Activated CD8-positive, alpha-beta T cell treated with anti-CD3 and anti-CD28 coated beads for 36 hours (primary cell): ENCODE measurements around the gene KLHL29. TPM values are rescaled to one million over a fixed set of nuclear protein-coding genes. Genes with fewer than 3 reads are reported as not detected.

ENCODE experiments used
- ATAC-seq: fragments of 200-7000 bp; cut with Tn5 transposase; one replicate; pipeline ENCODE4 v1.10.0; 2021; ENCODE audit warnings: mild to moderate bottlenecking, moderate library complexity
- CTCF ChIA-PET: fragments of 350-600 bp; sonication (Branson Sonifier 250); formaldehyde crosslinking; loops from one replicate; lab custom pipeline; 2021; ENCODE audit warnings: antibody characterized with exemption; lab: Charles Lee
- POLR2A ChIA-PET: fragments of 350-600 bp; sonication (Branson Sonifier 250); formaldehyde crosslinking; loops from one replicate; lab custom pipeline; 2021; ENCODE audit warnings: antibody characterized with exemption; lab: Charles Lee
- DNase-seq: peaks from one replicate; pipeline ENCODE4 v3.0.0-alpha.2; 2020
- H3K27ac Mint-ChIP-seq: one replicate; pipeline ENCODE4 v1.8.0; 2021; ENCODE audit warnings: mild to moderate bottlenecking, mixed read lengths
- H3K27me3 Mint-ChIP-seq: one replicate; pipeline ENCODE4 v1.8.0; 2021; ENCODE audit warnings: mixed read lengths
- H3K36me3 Mint-ChIP-seq: one replicate; pipeline ENCODE4 v1.8.0; 2021; ENCODE audit warnings: low read depth, mixed read lengths
- H3K4me1 Mint-ChIP-seq: one replicate; pipeline ENCODE4 v1.8.0; 2021; ENCODE audit warnings: low read depth, mixed read lengths
- H3K4me3 Mint-ChIP-seq: one replicate; pipeline ENCODE4 v1.8.0; 2021; ENCODE audit warnings: mild to moderate bottlenecking, moderate library complexity, mixed read lengths
- H3K9me3 Mint-ChIP-seq: one replicate; pipeline ENCODE4 v1.8.0; 2021; ENCODE audit warnings: mixed read lengths
- CTCF ChIP-seq: fragments of 200-600 bp; IDR thresholded peaks from one replicate; pipeline ENCODE4 v1.8.0; 2022; ENCODE audit warnings: antibody characterized with exemption, mild to moderate bottlenecking
- intact Hi-C: fragments of 100-400 bp; cut with micrococcal nuclease; formaldehyde crosslinking; loops from one replicate; pipeline ENCODE4 v1.10.0; 2022
- total RNA-seq, 2 experiments: library from RNA; stranded (reverse); gene quantifications; one replicate each; pipeline ENCODE4 v1.2.3, GENCODE V29; 2021

Gene KLHL29
- total RNA-seq, 2 experiments from 2014 or later = 1.0 to 1.2 TPM

DNA sequence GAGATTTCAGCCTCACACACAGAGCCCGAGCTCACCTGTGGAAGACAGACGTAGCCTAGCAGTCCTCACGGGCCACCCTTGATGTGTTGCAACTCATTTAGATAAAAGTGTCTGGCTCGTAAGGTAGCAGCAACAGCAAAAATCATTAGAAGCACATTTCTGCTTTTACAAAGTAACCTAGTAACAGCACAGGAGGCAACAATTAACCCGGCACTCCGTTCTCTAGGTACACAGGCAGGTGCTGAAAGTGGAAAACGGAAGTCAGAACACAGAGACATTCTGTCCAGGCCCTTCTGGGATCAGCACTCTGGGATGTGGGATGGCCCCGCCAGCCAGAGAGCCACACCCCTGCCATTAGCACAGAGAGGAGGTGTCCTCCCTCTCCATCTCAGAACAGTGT, 99.3 kb downstream of the KLHL29 start:
- CTCF ChIA-PET = no interaction called here
- no peak for TF ChIP-seq CTCF

DNA sequence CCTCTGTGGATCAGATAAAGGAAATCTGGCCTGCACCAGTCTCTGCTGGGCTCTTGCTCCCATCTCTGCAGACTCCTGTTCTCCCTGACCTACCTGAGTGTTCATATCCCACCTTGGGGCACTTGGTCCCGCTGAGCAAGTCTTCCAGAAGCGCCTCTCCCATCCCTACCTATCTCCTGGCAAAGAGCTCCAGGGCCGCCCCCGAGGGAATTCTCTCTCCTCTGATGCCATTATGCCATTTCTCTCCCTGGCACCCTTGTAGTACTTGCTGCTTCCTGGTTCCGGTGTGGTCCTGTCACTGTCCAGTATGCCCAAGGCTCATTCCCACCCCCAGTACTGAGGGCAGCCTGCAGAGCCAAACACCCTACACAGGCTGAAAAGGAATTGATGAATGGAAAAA, 99.8 kb downstream of the KLHL29 start:
- CTCF ChIA-PET = no interaction called here
- Mint-ChIP-seq H3K4me3 (no peak overlapping the region), H3K4me1 (peaks cover 21% of the 10 kb centered on the region), H3K9me3 (no peaks in the 10 kb centered on the region), H3K27ac (no peak overlapping the region), H3K36me3 (no peaks in the 10 kb centered on the region), H3K27me3 (peaks cover 9% of the 10 kb centered on the region)
- TF ChIP-seq CTCF = no peak
- intact Hi-C loops = no loop called here
- ATAC-seq (no peak), DNase-seq (no peak)
- POLR2A ChIA-PET = no interaction called here

More for the DNA sequence above, 99.3 kb downstream of the KLHL29 start:
- no peak overlapping the region for H3K4me3 Mint-ChIP-seq
- no peaks in the 10 kb centered on the region for H3K36me3 Mint-ChIP-seq
- POLR2A ChIA-PET = no interaction called here
- peaks cover 6% of the 10 kb centered on the region for H3K27me3 Mint-ChIP-seq
- no peak for ATAC-seq
- no peaks in the 10 kb centered on the region for H3K9me3 Mint-ChIP-seq
- intact Hi-C loops = no loop called here
- no peak for DNase-seq
- H3K27ac Mint-ChIP-seq = no peak overlapping the region
- peaks cover 16% of the 10 kb centered on the region for H3K4me1 Mint-ChIP-seq

DNA sequence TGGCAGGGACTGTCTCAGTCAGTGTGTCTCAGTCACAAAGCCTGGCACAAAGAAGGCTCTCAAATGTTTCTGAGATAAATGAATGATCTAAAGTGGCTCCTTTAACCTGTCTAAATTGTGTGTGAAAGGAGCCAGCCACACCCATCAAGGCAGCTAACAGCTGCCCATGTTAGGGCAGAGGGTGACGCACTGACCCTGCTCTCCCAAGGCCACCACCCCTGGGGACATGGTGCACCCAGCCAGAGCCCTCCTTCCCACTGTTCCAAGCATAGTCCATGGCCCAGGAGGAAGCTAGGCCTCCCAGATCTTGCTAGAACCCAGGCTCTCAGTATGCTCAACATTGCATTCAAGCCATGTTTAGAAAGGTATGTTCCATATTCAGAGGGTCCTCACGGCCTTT, 100.3 kb downstream of the KLHL29 start:
- ChIA-PET POLR2A (no interaction called here), CTCF (no interaction called here)
- H3K27ac Mint-ChIP-seq = no peak overlapping the region
- no peak for TF ChIP-seq CTCF
- peaks cover 9% of the 10 kb centered on the region for H3K27me3 Mint-ChIP-seq
- DNase-seq (no peak), ATAC-seq (no peak)
- H3K9me3 Mint-ChIP-seq = no peaks in the 10 kb centered on the region
- H3K36me3 Mint-ChIP-seq = no peaks in the 10 kb centered on the region
- H3K4me1 Mint-ChIP-seq = peaks cover 26% of the 10 kb centered on the region
- H3K4me3 Mint-ChIP-seq = no peak overlapping the region
- intact Hi-C loops = no loop called here

- H3K4me3 Mint-ChIP-seq = no peak overlapping the region
- no peaks in the 10 kb centered on the region for H3K9me3 Mint-ChIP-seq
- POLR2A ChIA-PET = no interaction called here
- CTCF ChIA-PET = no interaction called here
- peaks cover 33% of the 10 kb centered on the region for H3K4me1 Mint-ChIP-seq
- ATAC-seq = no peak
- intact Hi-C loops = no loop called here
- H3K27me3 Mint-ChIP-seq = peaks cover 6% of the 10 kb centered on the region
- no peak overlapping the region for H3K27ac Mint-ChIP-seq
- no peak for TF ChIP-seq CTCF
- DNase-seq = no peak
- H3K36me3 Mint-ChIP-seq = no peaks in the 10 kb centered on the region
These were observed 101.1 kb downstream of the KLHL29 start for GRCh38 chr2:23485841-23486683.

DNA sequence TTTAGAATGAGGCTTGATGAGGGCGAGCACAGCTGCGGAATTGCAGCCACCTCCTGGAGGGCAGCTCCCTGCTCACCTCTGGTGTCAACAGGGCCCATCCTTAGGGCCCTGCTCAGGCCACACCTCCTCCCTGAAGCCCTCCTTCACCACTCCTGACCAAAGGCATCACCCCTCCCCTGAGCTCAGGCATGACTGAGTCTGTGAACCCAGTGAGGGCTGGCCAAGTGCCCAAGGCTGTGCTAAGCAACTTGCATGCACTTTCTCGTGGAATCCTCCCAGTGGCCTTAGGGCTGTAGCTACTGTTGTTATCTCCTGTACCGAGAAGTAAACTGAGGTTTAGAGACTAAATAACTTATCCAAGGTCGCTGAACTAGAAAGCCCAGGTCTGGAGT, 101.7 kb downstream of the KLHL29 start:
- H3K4me1 Mint-ChIP-seq = peaks cover 35% of the 10 kb centered on the region
- no peak overlapping the region for H3K27ac Mint-ChIP-seq
- TF ChIP-seq CTCF = no peak
- ATAC-seq (no peak), DNase-seq (no peak)
- peaks cover 9% of the 10 kb centered on the region for H3K27me3 Mint-ChIP-seq
- intact Hi-C loops = no loop called here
- CTCF ChIA-PET = no interaction called here
- no peak overlapping the region for H3K4me3 Mint-ChIP-seq
- H3K9me3 Mint-ChIP-seq = no peaks in the 10 kb centered on the region
- POLR2A ChIA-PET = no interaction called here
- no peaks in the 10 kb centered on the region for H3K36me3 Mint-ChIP-seq
